H1 (cell line): ENCODE data around the gene OSBPL6. TPM values are rescaled to one million over a fixed set of nuclear protein-coding genes. Genes with fewer than 3 reads are reported as not detected.

Source experiments
- BACH1 ChIP-seq: IDR thresholded peaks from 2 replicates; pipeline ENCODE4 v1.6.1; 2012; ENCODE audit warnings: low read length, improper control_type of control experiment
- BRCA1 ChIP-seq: IDR thresholded peaks from 2 replicates; pipeline ENCODE4 v1.6.1; 2012; ENCODE audit warnings: low read depth, low read length, improper control_type of control experiment
- CEBPB ChIP-seq: IDR thresholded peaks from 2 replicates; pipeline ENCODE4 v1.6.1; 2012; ENCODE audit warnings: low read depth, low read length
- CREB1 ChIP-seq: IDR thresholded peaks from 2 replicates; pipeline ENCODE4 v1.6.1; 2012; ENCODE audit warnings: inconsistent platforms
- E2F6 ChIP-seq: IDR thresholded peaks from 2 replicates; pipeline ENCODE4 v1.6.1; 2012; ENCODE audit warnings: inconsistent platforms
- EZH2 ChIP-seq: fragments of 200-600 bp; sonication (generic); IDR thresholded peaks from 2 replicates; pipeline ENCODE4 v1.7.1; 2012; ENCODE audit warnings: low read depth, mild to moderate bottlenecking, moderate library complexity, low read length, inconsistent platforms; ENCODE audit not compliant: severe bottlenecking
- GABPA ChIP-seq: IDR thresholded peaks from 2 replicates; pipeline ENCODE4 v1.6.1; 2011; ENCODE audit warnings: mild to moderate bottlenecking, low read length, moderate library complexity, borderline replicate concordance; ENCODE audit not compliant: insufficient read depth
- MAFK ChIP-seq: IDR thresholded peaks from 2 replicates; pipeline ENCODE4 v1.6.1; 2012; ENCODE audit warnings: low read depth, mild to moderate bottlenecking, improper control_type of control experiment, low read length
- POLR2AphosphoS5 ChIP-seq: IDR thresholded peaks from 2 replicates; pipeline ENCODE4 v1.6.1; 2011; ENCODE audit warnings: low read depth, low read length
- SIN3A ChIP-seq, 2 experiments: IDR thresholded peaks in 1 of 2; conservative IDR thresholded peaks in 1 of 2; 2 replicates each; pipeline ENCODE4 v1.6.1; 2011 to 2012; ENCODE audit warnings: low read length in 2 of 2, improper control_type of control experiment in 1 of 2, low read depth in 1 of 2, mild to moderate bottlenecking in 1 of 2
- TAF1 ChIP-seq: IDR thresholded peaks from 2 replicates; pipeline ENCODE4 v1.6.1; 2011; ENCODE audit warnings: mild to moderate bottlenecking, low read depth, low read length
- polyA plus RNA-seq, 7 experiments: library from polyadenylated mRNA; depleted of rRNA in 3 of 7; stranded (reverse) in 5 of 7; unstranded in 2 of 7; fragments of >200 nt in 5 of 7; fragments of 200-250 nt in 2 of 7; gene quantifications; 1 replicate in 5 of 7; 2 replicates in 1 of 7; 4 replicates in 1 of 7; pipeline versions ENCODE4 v1.2.1 to v1.2.3, GENCODE V29; 2011 to 2013; ENCODE audit warnings: missing spikeins in 2 of 7, mixed read lengths in 2 of 7
- total RNA-seq: library from RNA; stranded (reverse); fragmentation: NEBNext Ultra II Directional; extraction: Animal tissue kit (Norgen Biotek cat#: 25700); gene quantifications from 2 replicates; pipeline ENCODE4 v1.2.1, GENCODE V29; 2021

The OSBPL6 gene
- total and polyA plus RNA-seq, 2 of the 8 experiments (the other 6 are each of a cell fraction or from before 2014, with no cell fraction given) = 1.7 to 5.6 TPM

GRCh38 chr2:178246696-178247095 lies 52.4 kb downstream of the OSBPL6 start (continued):
- no peak for TF ChIP-seq POLR2AphosphoS5
- TF ChIP-seq BRCA1 = no peak
- no peak for TF ChIP-seq BACH1
- no peak for TF ChIP-seq MAFK
- no peak for TF ChIP-seq TAF1
- no peak for TF ChIP-seq CEBPB
- TF ChIP-seq SIN3A (conservative IDR thresholded peaks at IDR 0.05 in 1 of 2, IDR thresholded peaks at IDR 0.05 in 1 of 2; ENCODE audit: low read depth in 1 of 2, low read length in 2 of 2) = no peak
- no peak for TF ChIP-seq E2F6
- TF ChIP-seq GABPA = no peak
- TF ChIP-seq EZH2 = no peak
- no peak for TF ChIP-seq CREB1
